Measurements from ENCODE around the gene NUTM2B. TPM values are rescaled to one million over a fixed set of nuclear protein-coding genes. Genes with fewer than 3 reads are reported as not detected.
"Not testable (repeated sequence)": the region's sequence is repeated elsewhere in the genome, so short reads cannot be mapped to it uniquely, and the experiment has no call there.

The NUTM2B gene
- total RNA-seq, 1 donor from 2014 or later, result not detected

DNA sequence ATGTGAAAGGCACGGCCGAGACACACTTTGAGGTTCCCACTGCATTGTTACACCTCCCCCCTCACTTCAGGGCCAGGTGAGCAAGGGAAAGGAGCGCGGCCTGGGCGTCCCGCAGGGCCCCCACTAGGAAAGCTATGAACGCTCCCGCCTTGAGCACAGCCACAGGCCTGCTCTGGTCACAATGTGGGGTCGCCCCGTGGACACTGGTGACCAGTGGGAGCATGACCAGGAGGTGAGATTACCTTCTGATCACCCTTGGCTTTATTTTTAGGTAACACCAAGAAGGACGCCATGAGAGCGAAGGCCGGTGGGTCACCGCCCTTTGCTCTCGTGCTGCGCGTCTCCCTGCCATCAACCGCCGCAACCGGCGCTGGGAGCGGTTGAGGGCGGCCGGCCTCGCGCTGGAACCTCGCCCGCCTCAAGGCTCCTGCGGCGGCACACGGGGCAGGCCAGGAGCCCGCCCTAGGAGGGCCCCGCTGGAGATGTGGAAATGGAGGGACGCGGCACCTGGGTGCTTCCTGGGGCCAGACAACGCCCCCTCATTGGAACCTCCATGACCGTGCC, 2.6 kb upstream of the NUTM2B start:
- H3K4me3 ChIP-seq (ENCODE audit: low read depth, low read length); H3K36me3 ChIP-seq (ENCODE audit: control insufficient read depth, insufficient read depth, low read length); H3K27me3 ChIP-seq (ENCODE audit: control insufficient read depth, insufficient read depth, low read length); DNase-seq (ENCODE audit: low read depth): not testable (repeated sequence)

DNA sequence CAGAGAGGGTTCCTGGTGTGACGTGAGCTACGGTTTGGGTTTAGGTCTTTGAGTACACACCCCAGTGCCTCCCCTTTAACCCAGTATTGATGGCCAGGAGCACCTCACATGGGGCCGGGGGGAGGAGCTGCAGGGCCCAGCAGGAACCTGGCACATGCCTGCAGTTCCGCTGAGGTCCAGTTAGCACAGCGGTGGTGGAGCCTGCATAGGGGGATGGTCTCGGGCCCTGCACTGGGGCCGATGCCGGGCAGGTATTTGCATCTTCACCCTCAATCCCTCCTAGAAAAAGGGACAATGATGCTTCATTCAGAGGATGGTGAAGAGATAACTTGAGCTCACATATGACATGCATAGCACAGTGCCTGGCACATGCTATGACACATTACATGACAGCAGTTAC, 4.0 kb downstream of the NUTM2B start:
- H3K4me3 ChIP-seq (ENCODE audit: low read depth, low read length); H3K27me3 ChIP-seq (ENCODE audit: control insufficient read depth, insufficient read depth, low read length); H3K36me3 ChIP-seq (ENCODE audit: control insufficient read depth, insufficient read depth, low read length); DNase-seq (ENCODE audit: low read depth): not testable (repeated sequence)

DNA sequence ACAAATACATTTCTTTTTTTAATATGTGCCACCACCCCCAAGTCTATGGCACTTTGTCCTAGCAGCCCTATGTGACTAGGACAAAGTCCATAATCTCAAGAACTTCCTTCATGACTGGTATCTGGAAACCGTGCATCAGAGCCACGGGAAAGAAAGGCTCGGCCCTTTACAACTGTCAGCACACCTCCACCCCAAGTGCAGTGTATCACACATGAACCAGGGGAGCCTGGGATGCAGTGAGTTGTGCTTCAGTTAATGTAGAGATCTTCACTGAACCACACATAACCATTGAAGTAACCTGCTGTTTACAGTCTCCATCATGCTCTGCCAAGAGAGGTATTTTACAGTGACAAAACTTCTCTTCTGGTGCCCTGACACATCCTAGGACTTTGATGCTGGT, 11.9 kb downstream of the NUTM2B start:
- not testable (repeated sequence) for DNase-seq (ENCODE audit: low read depth); H3K4me3 ChIP-seq (ENCODE audit: low read depth, low read length); H3K36me3 ChIP-seq (ENCODE audit: control insufficient read depth, insufficient read depth, low read length); H3K27me3 ChIP-seq (ENCODE audit: control insufficient read depth, insufficient read depth, low read length)

DNA sequence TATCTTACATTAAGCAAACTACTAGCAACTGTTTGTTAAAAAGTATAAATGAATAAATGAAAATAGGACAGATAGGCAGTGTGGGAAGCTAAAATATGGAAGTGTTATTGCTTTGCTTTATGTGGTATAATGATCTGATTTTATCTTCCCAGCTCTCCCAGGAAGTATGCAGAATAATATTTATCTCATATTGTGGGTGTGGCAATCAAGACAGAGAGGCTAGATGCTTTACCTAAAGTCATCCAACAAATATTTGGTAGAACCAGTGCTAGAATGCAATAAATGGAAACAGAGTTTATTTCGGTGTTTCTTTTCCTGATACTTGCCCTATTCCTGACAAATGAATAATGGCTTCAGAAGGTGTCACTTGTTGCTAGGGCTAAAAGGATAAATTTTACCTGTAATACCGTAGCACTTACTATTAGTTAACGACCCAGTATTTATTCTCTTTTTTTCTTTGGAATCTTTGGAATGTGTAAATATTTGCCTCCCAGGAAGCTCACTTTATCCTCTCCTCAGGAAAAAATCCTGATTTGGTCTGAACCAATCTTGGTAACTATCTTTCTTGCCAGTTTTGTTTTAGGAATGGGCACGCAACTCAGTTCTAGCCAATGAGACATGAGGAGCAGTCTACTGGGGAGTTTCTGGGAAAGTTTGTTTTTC, 14.0 kb downstream of the NUTM2B start:
- DNase-seq (ENCODE audit: low read depth); H3K4me3 ChIP-seq (ENCODE audit: low read depth, low read length); H3K36me3 ChIP-seq (ENCODE audit: control insufficient read depth, insufficient read depth, low read length); H3K27me3 ChIP-seq (ENCODE audit: control insufficient read depth, insufficient read depth, low read length): not testable (repeated sequence)

DNA sequence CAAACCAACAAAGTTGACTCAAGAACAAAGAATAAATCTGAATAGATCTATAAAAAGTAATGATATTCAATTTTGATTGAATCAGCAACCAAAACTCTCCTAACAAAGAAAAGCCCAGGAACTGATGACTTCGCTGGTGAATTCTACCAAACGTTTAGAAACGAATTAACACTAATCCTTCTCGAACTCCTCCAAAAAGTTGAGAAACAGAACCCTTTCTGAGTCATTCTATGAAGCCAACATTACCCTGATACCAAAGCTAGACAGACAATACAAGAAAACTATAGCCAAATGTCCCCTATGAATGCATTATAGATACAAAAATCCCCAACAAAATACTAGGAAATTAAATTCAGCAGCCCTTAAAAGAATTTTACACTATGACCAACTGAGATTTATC, 17.0 kb downstream of the NUTM2B start:
- not testable (repeated sequence) for H3K4me3 ChIP-seq (ENCODE audit: low read depth, low read length); DNase-seq (ENCODE audit: low read depth); H3K36me3 ChIP-seq (ENCODE audit: control insufficient read depth, insufficient read depth, low read length); H3K27me3 ChIP-seq (ENCODE audit: control insufficient read depth, insufficient read depth, low read length)

DNA sequence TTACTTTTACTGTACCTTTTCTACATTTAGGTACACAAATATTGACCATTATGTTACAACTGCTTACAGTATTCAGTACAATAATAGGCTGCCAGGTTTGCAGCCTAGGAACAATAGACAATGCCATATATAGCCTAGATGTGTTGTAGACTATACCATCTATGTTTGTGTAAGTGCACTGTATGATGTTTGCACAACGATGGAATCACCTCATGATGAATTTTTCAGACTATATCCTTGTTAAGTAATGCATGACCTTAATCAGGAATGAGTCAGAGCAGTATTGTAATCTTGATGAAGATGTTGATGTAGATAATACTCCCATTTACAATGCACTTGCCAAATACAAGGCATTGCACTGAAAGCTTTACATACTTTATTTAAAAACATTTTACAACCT, 23.6 kb downstream of the NUTM2B start:
- H3K4me3 ChIP-seq (ENCODE audit: low read depth, low read length); H3K27me3 ChIP-seq (ENCODE audit: control insufficient read depth, insufficient read depth, low read length); DNase-seq (ENCODE audit: low read depth); H3K36me3 ChIP-seq (ENCODE audit: control insufficient read depth, insufficient read depth, low read length): not testable (repeated sequence)

DNA sequence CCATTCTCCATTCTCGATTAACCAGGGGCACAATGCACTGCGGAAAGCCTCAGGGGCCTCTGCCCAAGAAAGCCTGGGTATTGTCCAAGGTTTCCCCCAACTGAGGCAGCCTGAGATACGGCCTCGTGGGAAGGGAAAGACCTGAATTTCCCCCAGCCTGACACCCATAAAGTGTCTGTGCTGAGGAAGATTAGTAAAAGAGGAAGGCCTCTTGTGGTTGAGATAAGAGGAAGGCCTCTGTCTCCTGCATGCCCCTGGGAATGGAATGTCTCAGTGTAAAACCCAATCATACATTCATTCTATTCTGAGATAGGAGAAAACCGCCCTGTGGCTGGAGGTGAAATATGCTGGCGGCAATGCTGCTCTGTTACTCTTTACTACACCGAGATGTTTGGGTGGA, 41.8 kb downstream of the NUTM2B start:
- not testable (repeated sequence) for DNase-seq (ENCODE audit: low read depth); H3K27me3 ChIP-seq (ENCODE audit: control insufficient read depth, insufficient read depth, low read length); H3K4me3 ChIP-seq (ENCODE audit: low read depth, low read length); H3K36me3 ChIP-seq (ENCODE audit: control insufficient read depth, insufficient read depth, low read length)

DNA sequence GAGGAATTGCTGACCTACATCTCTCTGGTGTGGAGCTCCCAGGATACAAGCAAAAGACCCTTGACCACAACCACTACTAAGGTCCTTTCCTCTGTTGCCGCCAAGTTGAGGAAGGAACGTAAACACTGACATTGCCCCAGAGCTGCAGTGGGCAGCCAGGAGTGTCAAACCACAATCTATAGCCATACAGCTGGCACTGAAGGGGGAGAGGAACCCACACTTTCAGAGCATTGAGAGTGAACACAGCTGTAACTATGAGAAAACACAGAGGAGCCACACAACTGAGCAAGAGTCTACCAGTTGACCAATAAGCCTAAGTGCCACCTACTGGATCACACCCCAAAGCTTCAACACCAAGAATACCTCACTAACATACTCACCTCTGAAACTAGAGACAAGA, 45.5 kb downstream of the NUTM2B start:
- not testable (repeated sequence) for H3K4me3 ChIP-seq (ENCODE audit: low read depth, low read length); DNase-seq (ENCODE audit: low read depth); H3K27me3 ChIP-seq (ENCODE audit: control insufficient read depth, insufficient read depth, low read length); H3K36me3 ChIP-seq (ENCODE audit: control insufficient read depth, insufficient read depth, low read length)

DNA sequence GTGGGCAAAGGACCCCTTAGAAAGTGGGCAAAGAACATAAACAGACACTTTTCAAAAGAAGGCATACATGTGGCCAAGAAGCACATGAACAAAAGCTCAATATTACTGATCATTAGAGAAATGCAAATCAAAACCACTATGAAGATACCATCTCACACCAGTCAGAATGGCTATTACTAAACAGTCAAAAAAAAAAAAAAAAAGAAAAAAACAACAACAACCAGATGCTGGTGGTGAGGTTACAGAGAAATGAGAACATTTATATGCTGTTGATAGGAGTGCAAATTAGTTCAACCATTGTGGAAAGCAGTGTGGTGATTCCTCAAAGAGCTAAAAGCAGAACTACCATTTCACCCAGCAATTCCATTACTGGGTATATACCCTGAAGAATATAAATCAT, 50.6 kb downstream of the NUTM2B start:
- not testable (repeated sequence) for H3K4me3 ChIP-seq (ENCODE audit: low read depth, low read length); DNase-seq (ENCODE audit: low read depth); H3K27me3 ChIP-seq (ENCODE audit: control insufficient read depth, insufficient read depth, low read length); H3K36me3 ChIP-seq (ENCODE audit: control insufficient read depth, insufficient read depth, low read length)

DNA sequence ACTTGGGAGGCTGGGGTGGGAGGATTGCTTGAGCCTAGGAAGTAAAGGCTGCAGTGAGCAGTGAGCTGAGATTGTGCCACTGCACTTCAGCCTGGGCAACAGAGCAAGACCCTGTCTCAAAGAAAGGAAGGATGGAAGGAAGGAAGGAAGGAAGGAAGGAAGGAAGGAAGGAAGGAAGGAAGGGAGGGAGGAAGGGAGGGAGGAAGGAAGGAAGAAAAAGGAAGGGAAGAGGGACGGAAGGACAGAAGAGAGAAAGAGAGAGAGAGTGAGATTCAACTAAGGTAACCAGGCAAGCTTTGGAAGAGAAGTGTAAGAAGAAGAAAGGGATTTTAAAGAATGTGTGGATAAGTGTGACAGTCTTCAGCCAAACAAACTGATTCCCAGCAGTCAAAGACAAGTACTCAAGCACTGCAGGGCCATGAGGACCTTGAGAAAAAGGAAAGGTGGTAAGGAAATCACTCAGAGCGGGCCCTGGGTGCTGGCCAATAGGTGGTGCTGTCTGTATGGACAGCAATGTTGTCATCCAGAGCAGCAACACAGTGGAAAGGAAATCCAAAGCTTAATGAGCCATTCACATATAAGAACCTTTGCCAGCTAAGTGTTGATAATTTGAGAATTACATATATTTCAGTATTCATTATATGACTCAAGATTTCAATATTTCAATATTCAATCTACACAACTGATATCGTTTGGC, 55.4 kb downstream of the NUTM2B start:
- not testable (repeated sequence) for H3K27me3 ChIP-seq (ENCODE audit: control insufficient read depth, insufficient read depth, low read length); H3K36me3 ChIP-seq (ENCODE audit: control insufficient read depth, insufficient read depth, low read length); H3K4me3 ChIP-seq (ENCODE audit: low read depth, low read length); DNase-seq (ENCODE audit: low read depth)

Other genes with a start within 250 kb of the NUTM2B start
- 0.38 and 0.41 TPM in 2 replicates for gene EIF5AL1, start 190.7 kb upstream of the NUTM2B start, total RNA-seq
- not detected in 2 replicates for gene SFTPA2, start 142.8 kb upstream of the NUTM2B start, total RNA-seq
- not detected in 2 replicates for gene SFTPA1, start 92.3 kb upstream of the NUTM2B start, total RNA-seq
- gene NUTM2E, start 123.5 kb downstream of the NUTM2B start, total RNA-seq, result 1.3 TPM in 1 of 2 replicates, not detected in the other
- gene SFTPD, start 245.9 kb downstream of the NUTM2B start, total RNA-seq, result not detected in 2 replicates